ENCODE data around the gene ARID4B. TPM values are rescaled to one million over a fixed set of nuclear protein-coding genes. Genes with fewer than 3 reads are reported as not detected.

The ARID4B gene
- polyA plus RNA-seq, 1 donor (not counting 4 experiments of a cell fraction or from before 2014, with no cell fraction given): 12.7 TPM

- dilution Hi-C loops (cut with MboI; ENCODE audit: extremely low pct_ligation_motif_present, low sequenced_read_pairs): no loop called here
- Histone ChIP-seq H3K27me3 (ENCODE audit: control insufficient read depth, extremely low read depth, insufficient read depth, low read length) (no peaks in the 10 kb centered on the region), H3K9ac (ENCODE audit: control insufficient read depth, extremely low read depth, insufficient read depth, low read length) (no peak overlapping the region), H3K4me1 (ENCODE audit: control insufficient read depth, extremely low read depth, insufficient read depth, low read length) (no peaks in the 10 kb centered on the region), H3K4me2 (ENCODE audit: control insufficient read depth, extremely low read depth, insufficient read depth, low read depth, low read length) (no peak overlapping the region), H3K9me3 (ENCODE audit: control insufficient read depth, low read depth, low read length) (no peaks in the 10 kb centered on the region), H3K9me1 (ENCODE audit: control insufficient read depth, extremely low read depth, insufficient read depth, low read length) (no peaks in the 10 kb centered on the region), H3K36me3 (ENCODE audit: control insufficient read depth in 2 of 2, extremely low read depth in 1 of 2, insufficient read depth in 2 of 2, low read length in 2 of 2) (peaks cover 14 to 19% of the 10 kb centered on the region in 2 experiments), H4K20me1 (ENCODE audit: control insufficient read depth, extremely low read depth, insufficient read depth, low read length) (no peaks in the 10 kb centered on the region), H3K79me2 (ENCODE audit: control insufficient read depth, insufficient read depth, low read length) (peaks cover 16% of the 10 kb centered on the region), H2AFZ (ENCODE audit: control insufficient read depth, low read length) (no peak overlapping the region), H3K4me3 (ENCODE audit: control insufficient read depth in 2 of 3, extremely low read depth in 1 of 3, insufficient read depth in 2 of 3, low read depth in 1 of 3, low read length in 3 of 3) (no peak overlapping the region), H3K27ac (ENCODE audit: control insufficient read depth, insufficient read depth, low read length) (no peak overlapping the region)
- DNase-seq (ENCODE audit: low read depth, low spot score): no peak
- FAIRE-seq: no peak
- TF ChIP-seq CTCF (optimal IDR thresholded peaks at IDR 0.05 in 1 of 3, IDR thresholded peaks at IDR 0.05 in 1 of 3, conservative IDR thresholded peaks at IDR 0.05 in 1 of 3; ENCODE audit: extremely low read depth in 1 of 3, insufficient read depth in 2 of 3, low read length in 3 of 3) (no peak), EZH2 (IDR thresholded peaks at IDR 0.05; ENCODE audit: low read length) (no peak)
Measured at GRCh38 chr1:235152235-235152634, 175.7 kb downstream of the ARID4B start.

GRCh38 chr1:235151033-235151432, 176.9 kb downstream of the ARID4B start:
- Histone ChIP-seq H3K4me1 (ENCODE audit: control insufficient read depth, extremely low read depth, insufficient read depth, low read length) (no peaks in the 10 kb centered on the region), H3K4me2 (ENCODE audit: control insufficient read depth, extremely low read depth, insufficient read depth, low read depth, low read length) (no peak overlapping the region), H3K9me1 (ENCODE audit: control insufficient read depth, extremely low read depth, insufficient read depth, low read length) (no peaks in the 10 kb centered on the region), H3K79me2 (ENCODE audit: control insufficient read depth, insufficient read depth, low read length) (peaks cover 11% of the 10 kb centered on the region), H3K36me3 (ENCODE audit: control insufficient read depth in 2 of 2, extremely low read depth in 1 of 2, insufficient read depth in 2 of 2, low read length in 2 of 2) (peaks cover 19 to 22% of the 10 kb centered on the region in 2 experiments), H2AFZ (ENCODE audit: control insufficient read depth, low read length) (no peak overlapping the region), H4K20me1 (ENCODE audit: control insufficient read depth, extremely low read depth, insufficient read depth, low read length) (no peaks in the 10 kb centered on the region), H3K4me3 (ENCODE audit: control insufficient read depth in 2 of 3, extremely low read depth in 1 of 3, insufficient read depth in 2 of 3, low read depth in 1 of 3, low read length in 3 of 3) (no peak overlapping the region), H3K27me3 (ENCODE audit: control insufficient read depth, extremely low read depth, insufficient read depth, low read length) (no peaks in the 10 kb centered on the region), H3K9me3 (ENCODE audit: control insufficient read depth, low read depth, low read length) (no peaks in the 10 kb centered on the region), H3K9ac (ENCODE audit: control insufficient read depth, extremely low read depth, insufficient read depth, low read length) (no peak overlapping the region), H3K27ac (ENCODE audit: control insufficient read depth, insufficient read depth, low read length) (peak overlapping the region; percentile 34)
- no peak for FAIRE-seq
- DNase-seq (ENCODE audit: low read depth, low spot score): no peak
- dilution Hi-C loops (cut with MboI; ENCODE audit: extremely low pct_ligation_motif_present, low sequenced_read_pairs): no loop called here
- TF ChIP-seq CTCF (optimal IDR thresholded peaks at IDR 0.05 in 1 of 3, IDR thresholded peaks at IDR 0.05 in 1 of 3, conservative IDR thresholded peaks at IDR 0.05 in 1 of 3; ENCODE audit: extremely low read depth in 1 of 3, insufficient read depth in 2 of 3, low read length in 3 of 3) (no peak), EZH2 (IDR thresholded peaks at IDR 0.05; ENCODE audit: low read length) (no peak)

Data from keratinocyte (primary cell).